OCI-LY1 (cell line): ENCODE results near the gene FHIT.

Source experiments
- CTCF ChIP-seq: fragments of 200-600 bp; sonication (generic), shearing (Covaris generic); IDR thresholded peaks from 2 replicates; pipeline ENCODE4 v1.5.1; 2017; ENCODE audit warnings: mild to moderate bottlenecking, antibody characterized with exemption, low read length, moderate library complexity, mixed read lengths
- EZH2 ChIP-seq: fragments of 200-600 bp; sonication (generic), shearing (Covaris generic); IDR thresholded peaks from 2 replicates; pipeline ENCODE4 v1.8.0; 2017; ENCODE audit warnings: borderline replicate concordance, mixed run types, mild to moderate bottlenecking, antibody characterized with exemption, low read length, moderate library complexity, mixed read lengths

- TF ChIP-seq CTCF (no peak), EZH2 (no peak)
These were observed 49.5 kb upstream of the FHIT start for GRCh38 chr3:61300786-61301185.
